Cardiac fibroblast (primary cell): Measurements from ENCODE around the gene STX8.
A peak's percentile ranks its signal among the peaks of the same experiment; 100 is the strongest.

ENCODE experiments used
- DNase-seq, 2 donors: peaks; one replicate each; pipeline versions ENCODE4 v3.0.0 to v3.0.0-alpha.2; 2010; ENCODE audit warnings: low read depth in 2 of 2
- H3K4me3 ChIP-seq, 2 donors: replicated peaks in 1 of 2; 1 replicate in 1 of 2; 2 replicates in 1 of 2; pipeline ENCODE4 v1.5.1; 2011; ENCODE audit warnings: low read depth in 2 of 2, low read length in 2 of 2, mild to moderate bottlenecking in 2 of 2, moderate library complexity in 1 of 2
- CTCF ChIP-seq: IDR thresholded peaks from one replicate; pipeline ENCODE4 v1.5.1; 2011; ENCODE audit warnings: low read depth, mild to moderate bottlenecking, low read length, inconsistent platforms

STX8 gene

GRCh38 chr17:9512323-9513168, 63.1 kb downstream of the STX8 start:
- no peak overlapping the region for H3K4me3 ChIP-seq
- peak; percentile 42 to 86 for DNase-seq
- no peak for TF ChIP-seq CTCF

- no peak overlapping the region for H3K4me3 ChIP-seq
- TF ChIP-seq CTCF, result no peak
- no peak for DNase-seq
Measured at GRCh38 chr17:9509236-9509816, 66.3 kb downstream of the STX8 start.

- DNase-seq, result no peak
- no peak for TF ChIP-seq CTCF
- H3K4me3 ChIP-seq, result no peak overlapping the region
Measured at GRCh38 chr17:9499041-9499440, 76.6 kb downstream of the STX8 start.

- no peak overlapping the region for H3K4me3 ChIP-seq
- TF ChIP-seq CTCF, result no peak
- no peak for DNase-seq
Measured at GRCh38 chr17:9498490-9498889, 77.1 kb downstream of the STX8 start.

GRCh38 chr17:9488556-9488955, 87.1 kb downstream of the STX8 start:
- DNase-seq, result peak in 1 of 2 donors; percentile 14
- TF ChIP-seq CTCF, result no peak
- H3K4me3 ChIP-seq, result no peak overlapping the region

- TF ChIP-seq CTCF, result no peak
- no peak overlapping the region for H3K4me3 ChIP-seq
- no peak for DNase-seq
Measured at GRCh38 chr17:9487406-9487805, 88.2 kb downstream of the STX8 start.

- no peak for TF ChIP-seq CTCF
- DNase-seq, result peak; percentile 35 to 49
- H3K4me3 ChIP-seq, result no peak overlapping the region
Measured at GRCh38 chr17:9484789-9485188, 90.8 kb downstream of the STX8 start.
